Measurements from ENCODE around the gene TTC3. TPM values are rescaled to one million over a fixed set of nuclear protein-coding genes. Genes with fewer than 3 reads are reported as not detected.

The TTC3 gene
- total and polyA plus RNA-seq, 7 experiments from 2014 or later, result 66.6 to 208 (median 139) TPM

GRCh38 chr21:37223804-37224345 is 150.8 kb downstream of the TTC3 start:
- peaks cover 0 to 4% (median 0%) of the 10 kb centered on the region in 11 donors for H3K9me3 Mint-ChIP-seq
- no peaks in the 10 kb centered on the region for H3K27me3 Mint-ChIP-seq
- intact Hi-C loops (cut with micrococcal nuclease), result loop anchor here in 1 of 2 donors (5.0 kb wide), 1 partner anchor 903 kb away; no protein-coding TSS in a partner anchor
- peaks cover 0 to 61% (median 23%) of the 10 kb centered on the region in 5 donors for H3K36me3 Mint-ChIP-seq
- Histone ChIP-seq H3K4me3 (ENCODE audit: low read length) (no peak overlapping the region), H3K4me1 (ENCODE audit: control insufficient read depth in 2 of 2, insufficient read depth in 2 of 2, low read length in 2 of 2) (peaks cover 25 to 36% of the 10 kb centered on the region in 2 donors), H3K27ac (ENCODE audit: low read depth, low read length) (peak overlapping the region; percentile 41), H3K36me3 (ENCODE audit: control insufficient read depth in 2 of 3, insufficient read depth in 3 of 3, low read length in 3 of 3) (peaks cover 0 to 37% (median 22%) of the 10 kb centered on the region in 3 experiments), H3K27me3 (ENCODE audit: control insufficient read depth in 2 of 2, insufficient read depth in 2 of 2, low read length in 2 of 2) (no peaks in the 10 kb centered on the region), H3K9me3 (ENCODE audit: control insufficient read depth in 2 of 3, low read length in 3 of 3) (no peaks in the 10 kb centered on the region)
- H3K4me3 Mint-ChIP-seq, result peak overlapping the region in 2 of 10 donors; percentile 35 to 74
- H3K4me1 Mint-ChIP-seq, result peaks cover 20 to 74% (median 60%) of the 10 kb centered on the region in 7 donors
- ATAC-seq, result no peak
- peak overlapping the region in 8 of 9 donors; percentile 52 to 96 (median 90) for H3K27ac Mint-ChIP-seq
- DNase-seq, result no peak
- ChIA-PET CTCF (no interaction called here), POLR2A (interaction anchor here (1.6 kb wide), 1 partner anchor 44 kb away, joined by 7 read pairs; the partner anchor contains the start of gene VPS26C)

- Mint-ChIP-seq H3K4me1 (peaks cover 18 to 64% (median 51%) of the 10 kb centered on the region in 7 donors), H3K27ac (peak overlapping the region; percentile 87 to 97 (median 91)), H3K4me3 (peak overlapping the region; percentile 55 to 79 (median 74)), H3K9me3 (peaks cover 0 to 4% (median 0%) of the 10 kb centered on the region in 11 donors), H3K27me3 (no peaks in the 10 kb centered on the region), H3K36me3 (peaks cover 0 to 58% (median 29%) of the 10 kb centered on the region in 5 donors)
- ChIA-PET POLR2A (interaction anchor here (0.9 kb wide), 1 partner anchor 43 kb away, joined by 3 read pairs; no protein-coding TSS in a partner anchor), CTCF (no interaction called here)
- peaks cover 0 to 49% (median 22%) of the 10 kb centered on the region in 3 experiments for H3K36me3 ChIP-seq (ENCODE audit: control insufficient read depth in 2 of 3, insufficient read depth in 3 of 3, low read length in 3 of 3)
- peak overlapping the region; percentile 27 for H3K4me3 ChIP-seq (ENCODE audit: low read length)
- ATAC-seq (peak; percentile 46), DNase-seq (peak in 8 of 9 donors; percentile 24 to 55 (median 48))
- peaks cover 18 to 29% of the 10 kb centered on the region in 2 donors for H3K4me1 ChIP-seq (ENCODE audit: control insufficient read depth in 2 of 2, insufficient read depth in 2 of 2, low read length in 2 of 2)
- peak overlapping the region; percentile 64 for H3K27ac ChIP-seq (ENCODE audit: low read depth, low read length)
- intact Hi-C loops (cut with micrococcal nuclease), result loop anchor here (1.0 to 5.0 kb wide), 2 partner anchors 42 to 902 kb away; partner anchors contain the start of gene VPS26C (in 2 of the 2)
- no peaks in the 10 kb centered on the region for H3K9me3 ChIP-seq (ENCODE audit: control insufficient read depth in 2 of 3, low read length in 3 of 3)
- H3K27me3 ChIP-seq (ENCODE audit: control insufficient read depth in 2 of 2, insufficient read depth in 2 of 2, low read length in 2 of 2), result no peaks in the 10 kb centered on the region
Measured at GRCh38 chr21:37224861-37225839, 152.1 kb downstream of the TTC3 start.

DNA sequence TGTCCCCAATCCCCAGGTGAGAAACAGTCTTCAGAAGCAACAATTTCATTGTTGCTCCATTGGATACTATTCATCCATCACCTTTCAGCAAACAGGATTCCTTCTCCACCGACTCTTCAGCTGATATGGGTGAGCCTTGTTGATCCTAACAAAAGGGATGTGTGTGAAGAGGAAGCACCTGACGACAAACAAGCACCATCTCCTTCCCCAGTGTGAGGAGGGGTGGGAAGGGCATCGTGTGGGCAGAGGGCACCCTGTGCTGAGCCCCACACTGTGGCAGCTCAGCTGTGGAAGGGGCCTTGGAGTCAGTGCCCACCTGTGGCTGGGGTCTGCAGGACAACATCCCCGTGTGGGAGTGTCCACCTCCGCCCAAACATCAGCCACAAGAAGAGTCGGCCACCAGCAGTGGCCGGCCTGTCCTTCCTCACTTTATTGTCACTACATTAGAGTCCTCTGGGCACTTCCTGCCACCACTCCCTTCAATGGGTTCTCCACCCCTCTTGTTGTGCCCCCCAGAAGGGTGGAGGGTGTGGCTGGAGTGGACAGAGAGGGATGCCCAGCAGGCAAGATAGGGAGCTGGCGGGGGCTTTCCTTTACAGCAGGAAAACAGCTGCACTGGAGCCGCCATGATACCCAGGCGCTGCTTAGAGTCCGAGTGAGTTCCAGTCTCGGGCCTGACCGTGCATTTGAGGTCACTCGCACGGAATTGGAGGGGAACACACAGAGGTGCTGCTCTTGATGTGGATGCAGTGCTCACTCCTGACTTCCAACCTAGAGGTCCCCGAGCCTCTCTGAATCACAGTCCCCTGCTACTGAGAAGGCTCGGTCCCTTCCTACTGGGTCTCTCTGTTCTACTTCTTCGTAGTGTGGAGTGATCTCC is 153.2 kb downstream of the TTC3 start:
- ChIA-PET CTCF (no interaction called here), POLR2A (no interaction called here)
- Mint-ChIP-seq H3K36me3 (peaks cover 4 to 59% (median 34%) of the 10 kb centered on the region in 5 donors), H3K4me3 (peak overlapping the region in 9 of 10 donors; percentile 55 to 79 (median 74)), H3K9me3 (peaks cover 0 to 2% (median 0%) of the 10 kb centered on the region in 11 donors), H3K27me3 (no peaks in the 10 kb centered on the region), H3K27ac (peak overlapping the region; percentile 87 to 97 (median 91)), H3K4me1 (peaks cover 14 to 58% (median 44%) of the 10 kb centered on the region in 7 donors)
- Histone ChIP-seq H3K9me3 (ENCODE audit: control insufficient read depth in 2 of 3, low read length in 3 of 3) (no peaks in the 10 kb centered on the region), H3K27ac (ENCODE audit: low read depth, low read length) (peak overlapping the region; percentile 64), H3K4me1 (ENCODE audit: control insufficient read depth in 2 of 2, insufficient read depth in 2 of 2, low read length in 2 of 2) (peaks cover 15 to 26% of the 10 kb centered on the region in 2 donors), H3K36me3 (ENCODE audit: control insufficient read depth in 2 of 3, insufficient read depth in 3 of 3, low read length in 3 of 3) (peaks cover 0 to 60% (median 27%) of the 10 kb centered on the region in 3 experiments), H3K4me3 (ENCODE audit: low read length) (no peak overlapping the region), H3K27me3 (ENCODE audit: control insufficient read depth in 2 of 2, insufficient read depth in 2 of 2, low read length in 2 of 2) (no peaks in the 10 kb centered on the region)
- DNase-seq (peak in 1 of 9 donors; percentile 1), ATAC-seq (no peak)
- intact Hi-C loops (cut with micrococcal nuclease), result no loop called here

DNA sequence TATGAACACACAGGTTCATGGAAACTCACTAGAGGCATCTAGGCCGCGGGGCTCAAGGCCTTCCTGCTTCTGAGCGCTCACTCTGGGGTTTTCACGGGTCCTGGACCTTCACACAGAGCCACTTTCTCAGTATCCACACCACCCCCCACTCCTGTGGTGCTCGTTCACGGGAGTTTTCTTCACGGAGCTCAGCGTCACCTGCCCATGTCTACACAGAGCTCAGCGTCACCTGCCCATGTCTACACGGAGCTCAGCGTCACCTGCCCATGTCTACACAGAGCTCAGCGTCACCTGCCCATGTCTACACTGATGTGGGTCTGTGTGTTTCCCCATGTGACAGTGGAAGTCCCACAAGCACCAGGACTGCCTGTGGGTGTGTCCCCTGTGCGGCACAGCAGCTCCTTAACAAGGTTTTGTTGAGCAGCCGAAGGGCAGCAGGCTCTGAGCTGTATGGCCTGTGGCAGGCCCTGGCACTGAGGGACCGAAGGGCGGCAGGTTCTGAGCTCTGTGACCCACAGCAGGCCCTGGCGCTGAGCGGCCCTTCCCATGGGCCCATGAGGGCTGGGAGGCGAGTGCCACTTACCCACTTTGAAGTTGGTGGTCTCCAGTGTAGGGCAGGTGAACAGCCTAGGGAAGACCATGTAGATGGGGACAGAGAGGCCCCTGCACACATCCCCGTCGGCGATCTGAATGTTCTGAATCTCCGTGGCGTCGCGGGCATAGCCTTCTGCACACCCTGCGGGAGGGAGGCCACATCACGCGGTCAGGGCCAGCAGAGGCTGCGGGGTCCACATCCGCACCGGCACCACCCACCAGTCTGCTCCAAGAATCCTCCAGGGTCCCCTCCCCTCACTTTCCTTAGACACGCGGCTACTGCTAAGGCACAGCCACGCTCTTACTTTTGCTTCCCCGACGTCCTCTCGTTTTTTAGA is 154.3 kb downstream of the TTC3 start:
- ChIA-PET CTCF (no interaction called here), POLR2A (no interaction called here)
- H3K27me3 Mint-ChIP-seq, result no peaks in the 10 kb centered on the region
- H3K27ac Mint-ChIP-seq, result peak overlapping the region; percentile 28 to 96 (median 88)
- Histone ChIP-seq H3K4me1 (ENCODE audit: control insufficient read depth in 2 of 2, insufficient read depth in 2 of 2, low read length in 2 of 2) (peaks cover 11 to 23% of the 10 kb centered on the region in 2 donors), H3K4me3 (ENCODE audit: low read length) (no peak overlapping the region), H3K36me3 (ENCODE audit: control insufficient read depth in 2 of 3, insufficient read depth in 3 of 3, low read length in 3 of 3) (peaks cover 0 to 70% (median 30%) of the 10 kb centered on the region in 3 experiments), H3K27ac (ENCODE audit: low read depth, low read length) (no peak overlapping the region), H3K27me3 (ENCODE audit: control insufficient read depth in 2 of 2, insufficient read depth in 2 of 2, low read length in 2 of 2) (no peaks in the 10 kb centered on the region), H3K9me3 (ENCODE audit: control insufficient read depth in 2 of 3, low read length in 3 of 3) (no peaks in the 10 kb centered on the region)
- H3K4me1 Mint-ChIP-seq, result peaks cover 12 to 55% (median 36%) of the 10 kb centered on the region in 7 donors
- H3K36me3 Mint-ChIP-seq, result peaks cover 11 to 58% (median 37%) of the 10 kb centered on the region in 5 donors
- ATAC-seq (no peak), DNase-seq (no peak)
- intact Hi-C loops (cut with micrococcal nuclease), result no loop called here
- H3K4me3 Mint-ChIP-seq, result peak overlapping the region in 2 of 10 donors; percentile 7 to 36
- no peaks in the 10 kb centered on the region for H3K9me3 Mint-ChIP-seq

- peaks cover 0 to 76% (median 30%) of the 10 kb centered on the region in 3 experiments for H3K36me3 ChIP-seq (ENCODE audit: control insufficient read depth in 2 of 3, insufficient read depth in 3 of 3, low read length in 3 of 3)
- peaks cover 11 to 53% (median 35%) of the 10 kb centered on the region in 5 donors for H3K36me3 Mint-ChIP-seq
- CTCF ChIA-PET, result no interaction called here
Measured at GRCh38 chr21:37228003-37228400, 154.9 kb downstream of the TTC3 start.

More at GRCh38 chr21:37228003-37228400, 154.9 kb downstream of the TTC3 start:
- no peaks in the 10 kb centered on the region for H3K9me3 Mint-ChIP-seq
- H3K4me1 ChIP-seq (ENCODE audit: control insufficient read depth in 2 of 2, insufficient read depth in 2 of 2, low read length in 2 of 2), result peaks cover 11 to 23% of the 10 kb centered on the region in 2 donors
- H3K27ac ChIP-seq (ENCODE audit: low read depth, low read length), result no peak overlapping the region
- POLR2A ChIA-PET, result no interaction called here
- H3K9me3 ChIP-seq (ENCODE audit: control insufficient read depth in 2 of 3, low read length in 3 of 3), result no peaks in the 10 kb centered on the region
- no peak overlapping the region for H3K4me3 Mint-ChIP-seq
- no peak overlapping the region for H3K4me3 ChIP-seq (ENCODE audit: low read length)
- ATAC-seq (no peak), DNase-seq (no peak)
- intact Hi-C loops (cut with micrococcal nuclease), result no loop called here
- no peaks in the 10 kb centered on the region for H3K27me3 ChIP-seq (ENCODE audit: control insufficient read depth in 2 of 2, insufficient read depth in 2 of 2, low read length in 2 of 2)
- peaks cover 11 to 51% (median 32%) of the 10 kb centered on the region in 7 donors for H3K4me1 Mint-ChIP-seq
- H3K27me3 Mint-ChIP-seq, result no peaks in the 10 kb centered on the region
- peak overlapping the region in 7 of 9 donors; percentile 14 to 79 (median 43) for H3K27ac Mint-ChIP-seq

Data from naive thymus-derived CD4-positive, alpha-beta T cell (primary cell).